NCI-H2171 treated with DMSO at 0.1 percent for 48 hours (cell line): ENCODE results near the gene OR10AD1.
"Not testable (repeated sequence)": the region's sequence is repeated elsewhere in the genome, so short reads cannot be mapped to it uniquely, and the experiment has no call there.

ENCODE experiments used
- DNase-seq: peaks from one replicate; lab custom pipeline; 2025; lab: John Stamatoyannopoulos, UW

Gene OR10AD1

DNA sequence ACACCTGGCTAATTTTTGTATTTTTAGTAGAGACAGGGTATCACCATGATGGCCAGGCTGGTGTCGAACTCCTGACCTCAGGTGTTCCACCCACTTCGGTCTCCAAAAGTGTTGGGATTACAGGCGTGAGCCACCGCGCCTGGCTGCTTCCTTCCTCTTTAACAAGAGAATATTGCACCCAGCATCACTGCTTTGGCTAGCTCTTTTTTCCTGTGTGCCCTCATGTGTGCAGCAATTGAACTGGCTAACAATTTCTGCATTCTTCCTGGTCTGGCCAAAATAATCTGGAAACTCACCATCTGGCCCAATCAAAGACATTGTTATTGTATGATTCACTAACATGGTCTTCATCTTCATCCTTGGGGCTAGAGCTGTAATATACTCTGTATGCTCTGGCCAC, 43.0 kb downstream of the OR10AD1 start:
- no peak for DNase-seq

DNA sequence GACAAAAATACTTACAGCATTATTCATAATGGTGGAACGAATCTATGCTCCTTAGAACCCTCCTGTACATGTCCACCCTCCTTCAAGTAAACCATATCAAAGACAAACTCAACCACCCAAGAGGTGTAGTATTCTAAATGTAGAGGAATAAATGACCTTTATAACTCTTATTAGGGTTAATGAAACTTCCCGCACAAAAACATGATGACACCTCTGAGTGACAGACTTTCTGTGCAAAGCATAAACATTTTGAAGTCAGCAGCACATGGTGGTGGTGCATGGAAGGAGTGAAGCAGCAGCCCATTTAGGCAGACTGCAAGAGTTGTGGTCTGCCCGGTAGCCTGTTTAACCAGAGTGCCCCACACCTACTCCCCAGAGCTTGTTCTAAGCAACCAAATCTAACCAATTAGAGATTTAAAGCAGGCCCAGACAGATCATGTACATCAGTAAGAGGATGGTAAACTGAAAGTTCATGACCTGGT, 45.2 kb downstream of the OR10AD1 start:
- no peak for DNase-seq

DNA sequence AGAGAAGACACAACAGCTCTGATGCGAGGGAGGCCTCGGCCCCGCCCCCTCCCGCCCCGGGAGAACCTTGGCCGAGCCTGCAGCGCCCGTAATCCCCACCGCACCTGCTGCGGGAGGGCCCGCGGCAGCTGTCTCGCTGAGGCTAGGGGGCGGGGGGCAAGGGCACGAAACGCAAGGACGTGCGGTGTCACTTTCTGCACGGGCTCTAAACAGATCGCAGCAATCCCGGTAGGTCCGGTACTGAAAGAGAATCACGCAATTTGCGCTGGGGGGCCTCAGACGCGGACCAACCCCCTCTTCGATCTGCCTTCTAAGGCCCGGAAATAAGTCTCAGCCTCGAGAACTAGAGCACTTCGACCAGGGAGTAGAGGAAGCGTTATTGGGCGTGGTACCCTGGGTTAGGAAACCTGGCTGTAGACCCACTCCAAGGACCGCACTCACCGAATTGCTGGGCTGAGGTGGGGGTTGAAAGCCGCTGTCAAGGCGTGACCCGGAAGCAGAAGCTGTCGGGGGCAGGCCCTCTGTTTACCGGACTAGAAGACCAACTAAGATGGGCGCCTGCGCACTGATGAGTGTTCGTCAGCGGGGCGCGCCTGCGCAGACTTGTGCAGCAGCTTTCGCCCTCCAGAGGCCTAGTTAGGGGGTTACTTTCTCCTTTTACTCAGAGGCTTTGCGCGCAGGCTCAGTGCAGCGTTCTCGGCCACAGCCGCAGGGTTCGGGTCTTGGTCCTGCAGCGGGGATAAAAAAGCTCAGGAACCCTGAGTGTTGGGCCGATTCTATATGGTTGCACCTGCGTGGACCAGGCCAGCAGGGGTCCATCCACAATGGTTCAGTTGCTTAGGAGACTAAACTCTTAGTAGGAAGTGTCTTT, 45.8 kb downstream of the OR10AD1 start, which contains the start of gene ASB8:
Gene ASB8 (minus strand): TSS at position 498 of the 871 bp plus-strand sequence. CDS start 4,019 bp downstream, outside the sequence.
- DNase-seq: peak; percentile 99

DNA sequence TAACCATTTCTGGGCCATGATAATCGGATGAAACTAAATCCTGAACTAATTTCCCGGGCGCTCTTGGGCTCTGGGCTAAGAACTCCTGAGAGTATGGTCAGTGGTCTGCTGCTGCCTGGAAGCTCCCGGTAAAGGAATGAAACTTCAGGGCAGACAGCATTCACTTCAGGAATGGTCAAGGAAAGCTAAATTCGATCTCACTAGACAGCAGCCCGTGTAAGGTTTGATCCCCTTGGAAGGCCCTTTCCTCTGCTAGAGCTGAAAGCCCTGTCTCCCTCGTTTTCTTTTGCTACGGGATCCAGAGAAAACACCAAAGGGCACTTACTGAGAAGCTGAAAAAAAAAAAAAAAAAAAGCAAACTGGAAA, 46.5 kb downstream of the OR10AD1 start:
- no peak for DNase-seq

DNA sequence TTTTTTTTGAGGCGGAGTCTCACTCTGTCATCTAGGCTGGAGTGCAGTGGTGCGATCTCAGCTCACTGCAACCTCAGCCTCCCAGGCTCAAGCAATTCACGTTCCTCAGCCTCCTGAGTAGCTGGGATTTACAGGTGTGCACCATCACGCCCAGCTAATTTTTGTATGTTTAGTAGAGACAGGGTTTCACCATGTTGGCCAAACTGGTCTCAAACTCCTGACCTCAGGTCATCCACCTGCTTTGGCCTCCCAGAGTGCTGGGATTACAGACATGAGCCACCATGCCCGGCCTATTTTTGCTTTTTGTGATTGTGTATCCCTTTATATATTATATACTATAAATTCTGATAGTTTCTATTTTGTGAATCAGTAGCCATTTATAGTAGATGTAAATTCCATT, 47.3 kb downstream of the OR10AD1 start:
- not testable (repeated sequence) for DNase-seq
